ENCODE data around the gene MEIOB.

GRCh38 chr16:1810536-1810935, 61.4 kb downstream of the MEIOB start:
- TF ChIP-seq POLR2A (IDR thresholded peaks at IDR 0.05; ENCODE audit: low read depth, low read length) (no peak), POLR2AphosphoS5 (IDR thresholded peaks at IDR 0.05; ENCODE audit: low read depth, low read length) (no peak)
